Activated T-helper 17 cell treated with anti-CD3 and anti-CD28 coated beads, Interleukin-2, amount 50 U/mL, for 72 hours (primary cell): Measurements from ENCODE around the gene RHBDF2. TPM values are rescaled to one million over a fixed set of nuclear protein-coding genes. Genes with fewer than 3 reads are reported as not detected.

ENCODE experiments used
- ATAC-seq: fragments of 150-1000 bp; cut with Tn5 transposase; replicated peaks from 2 replicates; pipeline ENCODE4 v1.10.0; 2021; ENCODE audit warnings: mild to moderate bottlenecking, moderate library complexity
- H3K27ac Mint-ChIP-seq: one replicate; pipeline ENCODE4 v1.8.0; 2022; ENCODE audit warnings: mixed read lengths
- H3K27me3 Mint-ChIP-seq: one replicate; pipeline ENCODE4 v1.8.0; 2022; ENCODE audit warnings: mixed read lengths
- H3K36me3 Mint-ChIP-seq: one replicate; pipeline ENCODE4 v1.8.0; 2022; ENCODE audit warnings: low read depth, mild to moderate bottlenecking, mixed read lengths
- H3K4me1 Mint-ChIP-seq: one replicate; pipeline ENCODE4 v1.8.0; 2022; ENCODE audit warnings: mixed read lengths
- H3K4me3 Mint-ChIP-seq: one replicate; pipeline ENCODE4 v1.8.0; 2022; ENCODE audit warnings: mild to moderate bottlenecking, mixed read lengths
- H3K9me3 Mint-ChIP-seq: one replicate; pipeline ENCODE4 v1.8.0; 2022; ENCODE audit warnings: mixed read lengths
- total RNA-seq, 2 donors: library from RNA; stranded (reverse); gene quantifications; one replicate each; pipeline ENCODE4 v1.2.3, GENCODE V29; 2022

The RHBDF2 gene
- total RNA-seq, 2 donors from 2014 or later, result 33.3 to 56.5 TPM

GRCh38 chr17:76475302-76475701 lies 25.9 kb downstream of the RHBDF2 start:
- ATAC-seq, result no peak
- H3K4me1 Mint-ChIP-seq, result no peaks in the 10 kb centered on the region
- H3K27ac Mint-ChIP-seq, result no peak overlapping the region
- H3K36me3 Mint-ChIP-seq, result peaks cover 27% of the 10 kb centered on the region
- no peaks in the 10 kb centered on the region for H3K9me3 Mint-ChIP-seq
- no peaks in the 10 kb centered on the region for H3K27me3 Mint-ChIP-seq
- no peak overlapping the region for H3K4me3 Mint-ChIP-seq

GRCh38 chr17:76474894-76475293 lies 26.3 kb downstream of the RHBDF2 start:
- Mint-ChIP-seq H3K4me1 (no peaks in the 10 kb centered on the region), H3K4me3 (no peak overlapping the region), H3K27me3 (no peaks in the 10 kb centered on the region), H3K9me3 (no peaks in the 10 kb centered on the region), H3K27ac (no peak overlapping the region), H3K36me3 (peaks cover 26% of the 10 kb centered on the region)
- no peak for ATAC-seq

GRCh38 chr17:76474238-76474637 lies 27.0 kb downstream of the RHBDF2 start:
- ATAC-seq, result no peak
- Mint-ChIP-seq H3K4me3 (no peak overlapping the region), H3K27me3 (no peaks in the 10 kb centered on the region), H3K27ac (no peak overlapping the region), H3K4me1 (no peaks in the 10 kb centered on the region), H3K36me3 (peaks cover 26% of the 10 kb centered on the region), H3K9me3 (no peaks in the 10 kb centered on the region)

GRCh38 chr17:76473541-76473985 lies 27.7 kb downstream of the RHBDF2 start:
- peaks cover 26% of the 10 kb centered on the region for H3K36me3 Mint-ChIP-seq
- H3K4me3 Mint-ChIP-seq, result no peak overlapping the region
- peak; percentile 23 for ATAC-seq
- no peaks in the 10 kb centered on the region for H3K27me3 Mint-ChIP-seq
- H3K27ac Mint-ChIP-seq, result no peak overlapping the region
- no peaks in the 10 kb centered on the region for H3K4me1 Mint-ChIP-seq
- H3K9me3 Mint-ChIP-seq, result no peaks in the 10 kb centered on the region

GRCh38 chr17:76472726-76473125 lies 28.5 kb downstream of the RHBDF2 start:
- H3K9me3 Mint-ChIP-seq, result no peaks in the 10 kb centered on the region
- H3K36me3 Mint-ChIP-seq, result peaks cover 18% of the 10 kb centered on the region
- H3K4me1 Mint-ChIP-seq, result no peaks in the 10 kb centered on the region
- no peaks in the 10 kb centered on the region for H3K27me3 Mint-ChIP-seq
- H3K4me3 Mint-ChIP-seq, result no peak overlapping the region
- ATAC-seq, result no peak
- no peak overlapping the region for H3K27ac Mint-ChIP-seq

GRCh38 chr17:76472258-76472645 lies 29.0 kb downstream of the RHBDF2 start:
- Mint-ChIP-seq H3K36me3 (peaks cover 18% of the 10 kb centered on the region), H3K27ac (no peak overlapping the region), H3K4me3 (no peak overlapping the region), H3K4me1 (no peaks in the 10 kb centered on the region), H3K27me3 (no peaks in the 10 kb centered on the region), H3K9me3 (no peaks in the 10 kb centered on the region)
- ATAC-seq, result no peak

GRCh38 chr17:76471498-76472257 lies 29.5 kb downstream of the RHBDF2 start:
- peaks cover 18% of the 10 kb centered on the region for H3K36me3 Mint-ChIP-seq
- H3K27ac Mint-ChIP-seq, result peak overlapping the region; percentile 57
- H3K27me3 Mint-ChIP-seq, result no peaks in the 10 kb centered on the region
- H3K4me3 Mint-ChIP-seq, result no peak overlapping the region
- no peak for ATAC-seq
- no peaks in the 10 kb centered on the region for H3K9me3 Mint-ChIP-seq
- no peaks in the 10 kb centered on the region for H3K4me1 Mint-ChIP-seq

- Mint-ChIP-seq H3K36me3 (peaks cover 18% of the 10 kb centered on the region), H3K4me1 (no peaks in the 10 kb centered on the region), H3K27ac (no peak overlapping the region), H3K9me3 (no peaks in the 10 kb centered on the region), H3K27me3 (no peaks in the 10 kb centered on the region), H3K4me3 (no peak overlapping the region)
- ATAC-seq, result no peak
Observed at GRCh38 chr17:76469991-76470739, 31.1 kb downstream of the RHBDF2 start.

- peaks cover 18% of the 10 kb centered on the region for H3K36me3 Mint-ChIP-seq
- H3K9me3 Mint-ChIP-seq, result no peaks in the 10 kb centered on the region
- no peaks in the 10 kb centered on the region for H3K4me1 Mint-ChIP-seq
- H3K27ac Mint-ChIP-seq, result no peak overlapping the region
- ATAC-seq, result no peak
- H3K4me3 Mint-ChIP-seq, result no peak overlapping the region
- H3K27me3 Mint-ChIP-seq, result no peaks in the 10 kb centered on the region
Observed at GRCh38 chr17:76469076-76469990, 31.9 kb downstream of the RHBDF2 start.

GRCh38 chr17:76468634-76469010 lies 32.6 kb downstream of the RHBDF2 start:
- Mint-ChIP-seq H3K36me3 (peaks cover 18% of the 10 kb centered on the region), H3K27ac (no peak overlapping the region), H3K4me3 (no peak overlapping the region), H3K4me1 (no peaks in the 10 kb centered on the region), H3K27me3 (no peaks in the 10 kb centered on the region), H3K9me3 (no peaks in the 10 kb centered on the region)
- ATAC-seq, result no peak

- H3K4me3 Mint-ChIP-seq, result no peak overlapping the region
- H3K36me3 Mint-ChIP-seq, result peaks cover 14% of the 10 kb centered on the region
- H3K27me3 Mint-ChIP-seq, result no peaks in the 10 kb centered on the region
- H3K4me1 Mint-ChIP-seq, result no peaks in the 10 kb centered on the region
- no peak overlapping the region for H3K27ac Mint-ChIP-seq
- no peak for ATAC-seq
- H3K9me3 Mint-ChIP-seq, result no peaks in the 10 kb centered on the region
Observed at GRCh38 chr17:76467809-76468633, 33.2 kb downstream of the RHBDF2 start.

GRCh38 chr17:76467366-76467765 lies 33.9 kb downstream of the RHBDF2 start, which contains the start of gene AANAT:
Gene AANAT, plus strand, starts transcription at chr17:76467603. Its CDS starts 1,144 bp downstream, at chr17:76468747.
- Mint-ChIP-seq H3K27ac (no peak within 1 kb of the TSS), H3K4me3 (no peak within 1 kb of the TSS), H3K36me3 (peaks cover 10% of the 10 kb centered on the region), H3K4me1 (no peaks in the 10 kb centered on the region), H3K27me3 (no peaks in the 10 kb centered on the region), H3K9me3 (no peaks in the 10 kb centered on the region)
- ATAC-seq, result no peak

- no peak overlapping the region for H3K27ac Mint-ChIP-seq
- H3K9me3 Mint-ChIP-seq, result no peaks in the 10 kb centered on the region
- H3K4me3 Mint-ChIP-seq, result no peak overlapping the region
- no peaks in the 10 kb centered on the region for H3K4me1 Mint-ChIP-seq
- H3K27me3 Mint-ChIP-seq, result no peaks in the 10 kb centered on the region
- ATAC-seq, result no peak
- H3K36me3 Mint-ChIP-seq, result peaks cover 10% of the 10 kb centered on the region
Observed at GRCh38 chr17:76466775-76467130, 34.5 kb downstream of the RHBDF2 start.
